Measurements from ENCODE around the gene RBMS2. TPM values are rescaled to one million over a fixed set of nuclear protein-coding genes. Genes with fewer than 3 reads are reported as not detected.

The RBMS2 gene
- total and polyA plus RNA-seq, 9 of the 15 experiments (the other 6 are each of a cell fraction or from before 2014, with no cell fraction given): 0.08 to 10.5 (median 0.31) TPM

- TF ChIP-seq ZMIZ1 (IDR thresholded peaks at IDR 0.05; ENCODE audit: low read depth in 2 of 2, low read length in 2 of 2) (no peak), UBTF (IDR thresholded peaks at IDR 0.05; ENCODE audit: borderline replicate concordance in 1 of 2, low read depth in 2 of 2, low read length in 2 of 2) (no peak), HDAC2 (IDR thresholded peaks at IDR 0.05) (0 out of 2 replicates have a peak, but pooled peaks have one; percentile 60), ZEB2 (IDR thresholded peaks at IDR 0.05) (no peak), U2AF1 (optimal IDR thresholded peaks at IDR 0.05; ENCODE audit: low read depth, low read length) (no peak), ZNF639 (CRISPR knock-in tag; conservative IDR thresholded peaks at IDR 0.05 in 1 of 2, IDR thresholded peaks at IDR 0.05 in 1 of 2) (no peak), AFF1 (IDR thresholded peaks at IDR 0.05; ENCODE audit: low read depth in 1 of 2, partially characterized antibody in 2 of 2) (peak; percentile 66 to 75), ZNF239 (CRISPR knock-in tag; IDR thresholded peaks at IDR 0.05) (no peak), FOSL1 (tag; conservative IDR thresholded peaks at IDR 0.05) (no peak), THAP7 (CRISPR knock-in tag; IDR thresholded peaks at IDR 0.05) (no peak), ZNF174 (CRISPR knock-in tag; IDR thresholded peaks at IDR 0.05) (no peak), FOXP1 (CRISPR knock-in tag; IDR thresholded peaks at IDR 0.05) (0 out of 2 replicates have a peak, but pooled peaks have one; percentile 41), HNRNPUL1 (IDR thresholded peaks at IDR 0.05; ENCODE audit: low read length) (no peak)
Measured at GRCh38 chr12:56635806-56636674, 114.4 kb downstream of the RBMS2 start (continued).

Data from K562 (cell line).